Endothelial cell (in vitro differentiated cells): Measurements from ENCODE around the gene CEP290. TPM values are rescaled to one million over a fixed set of nuclear protein-coding genes. Genes with fewer than 3 reads are reported as not detected.
A peak's percentile ranks its signal among the peaks of the same experiment; 100 is the strongest.

Source experiments
- DNase-seq: peaks from one replicate; pipeline ENCODE4 v3.0.0; 2021; ENCODE audit warnings: low spot score
- H3K27ac Mint-ChIP-seq: one replicate; pipeline ENCODE4 v1.8.0; 2021; ENCODE audit warnings: mixed read lengths, inconsistent platforms; ENCODE audit not compliant: unreplicated experiment
- H3K27me3 Mint-ChIP-seq: one replicate; pipeline ENCODE4 v1.8.0; 2021; ENCODE audit warnings: mild to moderate bottlenecking, moderate library complexity, mixed read lengths, inconsistent platforms; ENCODE audit not compliant: unreplicated experiment
- H3K36me3 Mint-ChIP-seq: one replicate; pipeline ENCODE4 v1.8.0; 2021; ENCODE audit warnings: mild to moderate bottlenecking, low read depth, mixed read lengths, inconsistent platforms; ENCODE audit not compliant: unreplicated experiment
- H3K4me1 Mint-ChIP-seq: one replicate; pipeline ENCODE4 v1.8.0; 2021; ENCODE audit warnings: mild to moderate bottlenecking, mixed read lengths, inconsistent platforms; ENCODE audit not compliant: unreplicated experiment
- H3K4me3 Mint-ChIP-seq: one replicate; pipeline ENCODE4 v1.8.0; 2021; ENCODE audit warnings: mild to moderate bottlenecking, mixed read lengths, inconsistent platforms; ENCODE audit not compliant: unreplicated experiment
- H3K9me3 Mint-ChIP-seq: one replicate; pipeline ENCODE4 v1.8.0; 2021; ENCODE audit warnings: mixed read lengths, inconsistent platforms; ENCODE audit not compliant: unreplicated experiment
- total RNA-seq: library from RNA; stranded (reverse); fragmentation: NEBNext Ultra II Directional; extraction: Animal tissue kit (Norgen Biotek cat#: 25700); gene quantifications from one replicate; pipeline ENCODE4 v1.2.1, GENCODE V29; 2021; ENCODE audit not compliant: unreplicated experiment
- TF ChIP-seq, protein P1 (sequence below): fragments of 200-600 bp; sonication (generic); IDR thresholded peaks from one replicate; pipeline ENCODE4 v1.5.0; 2021; ENCODE audit warnings: antibody characterized with exemption; ENCODE audit not compliant: unreplicated experiment

CEP290 gene
- total RNA-seq, 1 donor from 2014 or later: 13.9 TPM

DNA sequence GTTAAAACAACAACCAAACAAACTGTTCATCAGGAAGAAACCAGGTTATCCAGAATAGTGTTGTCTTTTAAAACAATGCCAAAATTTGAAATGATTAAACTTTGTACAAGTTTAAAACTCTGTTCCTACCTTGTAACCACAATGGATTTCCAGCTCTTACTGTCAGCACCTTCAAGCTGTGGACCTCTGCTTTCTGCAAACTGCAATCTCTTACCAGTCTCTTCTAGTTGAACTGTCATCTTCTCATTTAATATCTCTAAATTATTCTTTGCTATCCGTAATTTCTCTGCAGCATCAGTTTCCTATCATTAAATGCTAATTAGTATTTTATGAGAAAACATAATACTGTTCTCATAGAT lies 83.2 kb downstream of the CEP290 start:
- no peaks in the 10 kb centered on the region for H3K9me3 Mint-ChIP-seq
- no peak overlapping the region for H3K27ac Mint-ChIP-seq
- TF ChIP-seq, protein P1, sequence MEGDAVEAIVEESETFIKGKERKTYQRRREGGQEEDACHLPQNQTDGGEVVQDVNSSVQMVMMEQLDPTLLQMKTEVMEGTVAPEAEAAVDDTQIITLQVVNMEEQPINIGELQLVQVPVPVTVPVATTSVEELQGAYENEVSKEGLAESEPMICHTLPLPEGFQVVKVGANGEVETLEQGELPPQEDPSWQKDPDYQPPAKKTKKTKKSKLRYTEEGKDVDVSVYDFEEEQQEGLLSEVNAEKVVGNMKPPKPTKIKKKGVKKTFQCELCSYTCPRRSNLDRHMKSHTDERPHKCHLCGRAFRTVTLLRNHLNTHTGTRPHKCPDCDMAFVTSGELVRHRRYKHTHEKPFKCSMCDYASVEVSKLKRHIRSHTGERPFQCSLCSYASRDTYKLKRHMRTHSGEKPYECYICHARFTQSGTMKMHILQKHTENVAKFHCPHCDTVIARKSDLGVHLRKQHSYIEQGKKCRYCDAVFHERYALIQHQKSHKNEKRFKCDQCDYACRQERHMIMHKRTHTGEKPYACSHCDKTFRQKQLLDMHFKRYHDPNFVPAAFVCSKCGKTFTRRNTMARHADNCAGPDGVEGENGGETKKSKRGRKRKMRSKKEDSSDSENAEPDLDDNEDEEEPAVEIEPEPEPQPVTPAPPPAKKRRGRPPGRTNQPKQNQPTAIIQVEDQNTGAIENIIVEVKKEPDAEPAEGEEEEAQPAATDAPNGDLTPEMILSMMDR: no peak
- peaks cover 3% of the 10 kb centered on the region for H3K36me3 Mint-ChIP-seq
- no peak overlapping the region for H3K4me3 Mint-ChIP-seq
- no peaks in the 10 kb centered on the region for H3K27me3 Mint-ChIP-seq
- no peak for DNase-seq
- no peaks in the 10 kb centered on the region for H3K4me1 Mint-ChIP-seq

DNA sequence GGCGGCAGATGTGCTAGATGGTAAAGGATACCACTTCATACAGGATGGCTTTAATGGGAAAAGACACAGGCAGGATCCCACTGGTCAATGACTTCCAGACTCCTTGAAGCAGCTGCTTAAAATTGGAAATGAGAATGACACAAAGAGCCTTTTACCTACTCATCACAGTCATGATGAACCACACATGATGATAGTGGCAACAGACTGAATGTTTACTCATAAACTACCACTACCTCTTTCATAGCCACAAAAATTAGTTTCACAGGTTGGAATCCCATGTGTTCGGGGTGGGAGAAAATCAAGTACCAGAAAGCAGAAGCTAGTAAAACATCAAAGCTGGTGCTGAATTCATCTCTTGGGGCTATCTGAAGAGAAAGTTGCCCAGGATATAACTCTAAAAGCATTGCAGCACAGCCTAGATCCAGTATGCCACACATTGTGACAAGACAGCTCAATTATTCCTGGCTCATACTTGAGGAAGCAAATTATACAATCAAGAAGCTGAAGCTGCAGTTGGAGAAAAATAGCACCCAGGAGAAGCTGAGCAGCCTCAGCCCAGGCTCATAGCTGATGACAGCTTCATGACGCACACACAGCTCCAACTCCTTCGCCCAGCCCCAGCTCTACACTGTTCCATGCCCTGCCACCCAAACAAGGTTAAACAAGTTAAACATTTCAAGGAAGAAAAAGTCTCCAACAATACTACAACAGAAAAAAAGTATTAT lies 83.7 kb downstream of the CEP290 start:
- Mint-ChIP-seq H3K4me1 (no peaks in the 10 kb centered on the region), H3K9me3 (no peaks in the 10 kb centered on the region), H3K4me3 (no peak overlapping the region), H3K36me3 (peaks cover 3% of the 10 kb centered on the region), H3K27me3 (no peaks in the 10 kb centered on the region), H3K27ac (no peak overlapping the region)
- TF ChIP-seq, protein P1: no peak
- no peak for DNase-seq

DNA sequence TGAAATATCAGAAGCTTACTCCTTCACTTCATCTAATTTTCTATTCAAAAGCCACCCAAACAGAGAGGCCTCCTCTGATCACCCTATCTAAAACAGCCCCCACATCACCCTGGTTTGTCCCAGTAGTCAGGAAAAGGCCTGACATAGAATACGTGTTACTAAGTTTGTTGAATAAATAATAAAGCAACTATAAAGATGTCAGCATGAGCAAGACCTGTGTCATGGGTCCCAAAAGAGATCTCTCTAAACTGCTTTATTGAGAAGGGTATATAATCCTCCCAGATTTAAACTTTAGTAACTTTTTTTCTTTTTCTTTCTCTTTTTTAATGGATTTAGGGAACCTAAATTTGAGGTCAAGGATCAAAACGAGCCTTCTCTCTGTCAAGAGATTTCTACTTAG lies 85.3 kb downstream of the CEP290 start:
- DNase-seq: no peak
- H3K27me3 Mint-ChIP-seq: no peaks in the 10 kb centered on the region
- H3K36me3 Mint-ChIP-seq: peaks cover 3% of the 10 kb centered on the region
- TF ChIP-seq, protein P1: no peak
- no peaks in the 10 kb centered on the region for H3K4me1 Mint-ChIP-seq
- no peaks in the 10 kb centered on the region for H3K9me3 Mint-ChIP-seq
- H3K27ac Mint-ChIP-seq: no peak overlapping the region
- H3K4me3 Mint-ChIP-seq: no peak overlapping the region

DNA sequence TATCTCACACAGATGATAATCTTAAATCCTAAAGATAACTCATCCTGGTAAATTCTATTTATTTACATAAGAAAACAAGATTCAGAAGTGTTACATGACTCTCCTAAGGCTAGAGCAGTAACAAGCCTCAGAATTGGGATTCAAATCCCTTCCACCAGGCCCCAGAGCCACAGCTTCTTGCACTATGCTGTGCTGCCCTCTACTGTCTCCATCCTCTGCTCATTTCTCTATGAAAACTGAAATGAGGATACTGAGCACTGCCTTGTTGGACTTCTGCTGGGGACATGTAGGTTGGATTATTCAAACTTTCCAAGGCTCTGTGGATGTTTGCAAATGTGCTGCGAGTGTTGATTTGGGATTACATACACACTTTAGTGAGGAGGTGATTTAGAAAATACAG lies 89.2 kb downstream of the CEP290 start:
- H3K27ac Mint-ChIP-seq: no peak overlapping the region
- TF ChIP-seq, protein P1: no peak
- H3K27me3 Mint-ChIP-seq: no peaks in the 10 kb centered on the region
- no peak overlapping the region for H3K4me3 Mint-ChIP-seq
- no peaks in the 10 kb centered on the region for H3K9me3 Mint-ChIP-seq
- H3K4me1 Mint-ChIP-seq: no peaks in the 10 kb centered on the region
- peak; percentile 18 for DNase-seq
- peaks cover 6% of the 10 kb centered on the region for H3K36me3 Mint-ChIP-seq

DNA sequence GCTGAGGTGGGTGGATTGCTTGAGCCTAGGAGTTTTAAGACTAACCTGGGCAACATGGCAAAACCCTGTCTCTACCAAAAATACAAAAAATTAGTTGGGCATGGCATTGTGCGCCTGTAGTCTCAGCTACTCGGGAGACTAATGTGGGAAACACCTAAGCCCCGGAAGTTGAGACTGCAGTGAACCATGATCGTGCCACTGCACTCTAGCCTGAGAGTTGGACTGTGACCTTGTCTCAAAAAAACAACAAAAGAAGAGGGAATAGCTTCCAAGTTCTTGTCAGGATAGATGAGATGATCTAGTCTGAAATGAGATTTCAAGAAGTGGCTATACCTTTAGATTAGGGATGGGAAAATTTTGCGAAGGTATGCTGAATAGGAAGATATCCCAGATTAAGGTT lies 97.9 kb downstream of the CEP290 start:
- H3K9me3 Mint-ChIP-seq: no peaks in the 10 kb centered on the region
- no peak for DNase-seq
- H3K4me3 Mint-ChIP-seq: no peak overlapping the region
- H3K27me3 Mint-ChIP-seq: no peaks in the 10 kb centered on the region
- no peaks in the 10 kb centered on the region for H3K4me1 Mint-ChIP-seq
- H3K27ac Mint-ChIP-seq: no peak overlapping the region
- peaks cover 21% of the 10 kb centered on the region for H3K36me3 Mint-ChIP-seq
- TF ChIP-seq, protein P1: no peak
